Central memory CD8-positive, alpha-beta T cell (primary cell): ENCODE data around the gene CBX7.

Source experiments
- ATAC-seq: fragments of 150-1000 bp; cut with Tn5 transposase; replicated peaks from 2 replicates; pipeline ENCODE4 v1.10.0; 2022; ENCODE audit warnings: mild to moderate bottlenecking, moderate FRiP score, moderate number of reproducible peaks; ENCODE audit not compliant: poor library complexity, severe bottlenecking; ENCODE audit errors: extremely low read depth
- DNase-seq, 2 donors: peaks; one replicate each; pipeline ENCODE4 v3.0.0; 2021; ENCODE audit warnings: low spot score in 2 of 2
- H3K27ac Mint-ChIP-seq: one replicate; pipeline ENCODE4 v1.8.0; 2022; ENCODE audit warnings: low read depth, mild to moderate bottlenecking, moderate library complexity, mixed read lengths
- H3K27me3 Mint-ChIP-seq: one replicate; pipeline ENCODE4 v1.8.0; 2022; ENCODE audit warnings: mixed read lengths
- H3K36me3 Mint-ChIP-seq: one replicate; pipeline ENCODE4 v1.8.0; 2022; ENCODE audit warnings: mild to moderate bottlenecking, moderate library complexity, mixed read lengths; ENCODE audit not compliant: insufficient read depth
- H3K4me1 Mint-ChIP-seq: one replicate; pipeline ENCODE4 v1.8.0; 2022; ENCODE audit warnings: mixed read lengths
- H3K4me3 Mint-ChIP-seq: one replicate; pipeline ENCODE4 v1.8.0; 2022; ENCODE audit warnings: mild to moderate bottlenecking, moderate library complexity, mixed read lengths
- H3K9me3 Mint-ChIP-seq: one replicate; pipeline ENCODE4 v1.8.0; 2022; ENCODE audit warnings: mixed read lengths

CBX7 gene

DNA sequence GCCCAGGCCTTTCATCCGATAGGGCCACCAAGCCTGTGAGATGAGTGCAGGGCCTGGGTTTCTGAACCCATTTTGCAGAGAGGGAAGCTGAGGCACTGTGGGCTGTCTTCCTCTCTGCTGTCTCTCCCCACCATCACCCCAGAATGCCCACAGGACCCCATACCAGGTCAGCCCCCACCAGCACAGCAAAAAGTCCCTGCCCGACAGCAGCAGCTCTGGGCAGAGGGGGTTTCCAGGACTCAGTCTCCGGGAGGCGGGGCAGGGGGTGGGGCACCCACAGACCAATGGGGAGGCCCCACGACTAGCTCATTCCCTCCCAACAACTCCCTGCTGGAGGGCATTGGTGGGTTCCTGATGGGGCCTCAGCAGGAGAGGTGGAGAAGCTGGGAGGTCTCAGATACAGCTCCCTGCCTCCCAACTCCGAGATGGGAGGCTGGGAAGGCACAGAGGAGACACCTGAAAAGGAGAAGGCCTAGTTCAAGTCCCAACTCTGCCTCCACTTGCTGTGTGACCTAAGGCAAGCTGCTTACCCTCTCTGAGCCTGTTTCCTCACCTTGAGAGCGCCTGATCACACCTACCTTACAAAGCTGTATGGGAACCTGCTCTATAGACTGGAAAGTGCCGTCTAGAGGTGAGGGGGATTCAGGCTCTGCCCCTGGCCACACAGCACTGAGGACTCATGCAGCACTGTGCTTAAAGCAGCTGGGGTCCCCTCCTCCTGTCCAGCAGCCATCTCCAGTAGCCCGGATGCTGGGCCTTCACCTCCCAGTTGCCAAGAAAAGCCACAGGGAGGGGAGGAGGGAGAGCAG, 3.5 kb downstream of the CBX7 start:
- Mint-ChIP-seq H3K9me3 (no peaks in the 10 kb centered on the region), H3K27ac (peak overlapping the region; percentile 83), H3K36me3 (peaks cover 13% of the 10 kb centered on the region), H3K27me3 (peaks cover 8% of the 10 kb centered on the region), H3K4me3 (peak overlapping the region; percentile 95), H3K4me1 (peaks cover 60% of the 10 kb centered on the region)
- ATAC-seq: peak; percentile 15
- DNase-seq: peak in 1 of 2 donors; percentile 62

DNA sequence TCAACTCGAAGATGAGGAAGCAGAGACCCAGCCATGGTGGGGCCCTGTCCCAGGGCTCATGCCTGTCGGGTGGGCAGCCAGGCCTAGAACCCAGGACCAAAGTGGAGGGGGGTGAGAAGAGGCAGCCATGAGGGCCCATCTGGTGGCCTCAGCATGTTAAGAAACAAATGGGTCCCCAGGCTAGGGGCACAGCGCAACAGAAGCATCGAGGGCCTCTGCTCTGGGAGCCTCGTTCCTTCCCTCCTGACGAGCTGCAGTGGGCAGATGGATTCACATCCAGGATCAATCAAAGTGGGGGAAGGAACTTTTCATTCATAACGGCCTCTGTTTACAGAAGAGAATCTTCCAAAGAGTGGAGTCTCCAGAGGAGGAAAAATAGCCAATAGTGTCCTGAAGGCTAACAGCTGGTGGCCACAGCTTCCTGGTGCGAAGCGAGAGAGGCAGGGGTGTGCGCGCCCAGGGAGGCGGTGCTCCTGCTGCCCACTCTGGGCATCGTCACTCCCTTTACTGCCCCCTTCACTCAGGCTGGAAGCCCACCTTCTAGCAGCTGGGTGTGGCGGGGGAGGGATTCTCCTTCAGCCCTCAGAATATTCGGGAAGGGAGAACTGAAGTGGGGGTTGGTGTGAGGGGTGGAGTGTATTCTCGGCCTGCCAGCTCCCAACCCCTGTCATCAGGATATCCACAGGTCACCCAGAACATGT, 4.3 kb downstream of the CBX7 start:
- Mint-ChIP-seq H3K36me3 (peaks cover 13% of the 10 kb centered on the region), H3K9me3 (no peaks in the 10 kb centered on the region), H3K4me3 (peak overlapping the region; percentile 95), H3K27me3 (peaks cover under 1% of the 10 kb centered on the region), H3K27ac (peak overlapping the region; percentile 83), H3K4me1 (peaks cover 57% of the 10 kb centered on the region)
- DNase-seq (no peak), ATAC-seq (no peak)

DNA sequence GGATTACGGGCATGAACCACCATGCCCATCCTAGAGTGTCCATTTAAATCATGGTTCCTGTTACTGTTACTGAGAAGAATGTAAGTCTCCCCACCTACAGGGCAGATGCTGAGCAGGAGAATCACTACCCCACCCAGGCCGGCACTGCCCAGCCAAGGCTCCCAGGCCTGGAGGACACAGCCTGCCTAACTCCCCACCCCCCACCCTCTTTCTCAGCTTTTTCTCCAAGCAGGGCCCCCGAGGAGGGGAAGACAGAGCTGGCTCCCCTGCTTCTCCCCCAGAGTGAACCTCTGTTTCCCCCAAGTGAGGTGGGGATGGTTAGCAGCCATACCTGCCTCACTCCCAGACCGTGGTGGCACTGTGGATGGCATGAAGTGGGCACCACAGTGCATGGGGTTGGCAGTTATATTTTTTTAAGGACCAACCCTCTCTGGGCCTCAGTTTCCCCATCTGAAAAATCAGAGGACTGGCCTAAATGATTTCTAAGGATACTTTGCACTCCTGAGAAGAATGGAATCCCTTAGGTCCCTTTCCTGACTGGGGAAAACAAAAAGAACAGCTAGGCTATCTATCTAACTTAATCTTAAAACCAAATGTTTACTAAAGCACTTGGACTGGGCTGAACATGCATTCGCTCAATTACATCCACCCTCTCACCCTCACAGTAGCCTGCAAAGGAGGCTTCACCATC, 5.0 kb downstream of the CBX7 start:
- Mint-ChIP-seq H3K4me3 (no peak overlapping the region), H3K9me3 (no peaks in the 10 kb centered on the region), H3K4me1 (peaks cover 56% of the 10 kb centered on the region), H3K36me3 (peaks cover 14% of the 10 kb centered on the region), H3K27me3 (no peaks in the 10 kb centered on the region), H3K27ac (peak overlapping the region; percentile 83)
- no peak for DNase-seq
- ATAC-seq: no peak

DNA sequence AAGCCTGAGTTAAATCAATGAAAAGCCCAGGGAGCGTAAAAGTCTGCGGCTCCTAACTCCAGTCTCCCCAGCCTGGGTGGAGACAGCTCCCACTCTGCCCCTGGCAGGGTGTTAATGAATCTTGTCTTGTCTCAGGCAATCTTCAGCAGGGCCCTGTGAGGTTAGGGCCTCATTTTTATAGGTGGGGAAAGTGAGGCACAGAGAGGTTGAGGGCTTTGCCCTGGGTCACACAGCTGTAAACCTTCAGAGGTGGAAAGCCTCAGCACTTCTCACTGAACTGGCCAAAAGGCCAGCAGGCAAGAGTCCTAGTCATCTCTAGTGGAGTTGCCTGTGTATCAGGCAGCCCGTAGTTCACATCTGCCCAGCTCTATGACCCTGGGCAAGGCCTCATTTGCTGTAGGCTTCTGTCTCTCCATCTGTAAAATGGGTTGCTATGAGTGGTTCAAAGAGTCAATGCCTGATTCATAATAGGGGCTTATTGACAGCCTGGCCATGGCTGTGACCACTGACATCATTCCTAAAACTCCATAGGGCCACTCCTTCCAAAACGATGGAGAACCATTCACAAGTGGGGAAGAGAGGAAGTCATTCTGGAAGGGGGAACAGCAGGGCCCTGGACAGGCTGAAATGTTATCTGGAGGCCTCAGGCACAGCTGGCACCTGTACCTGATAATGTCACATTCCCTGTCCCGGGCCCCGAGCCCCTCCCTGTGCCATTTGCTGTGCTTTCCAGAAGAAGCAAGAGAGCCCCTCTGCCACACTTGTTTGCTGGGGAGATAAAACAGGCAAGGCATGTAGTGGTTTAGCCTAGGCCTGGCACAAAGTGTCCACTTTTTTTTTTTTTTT, 6.0 kb downstream of the CBX7 start:
- H3K27me3 Mint-ChIP-seq: no peaks in the 10 kb centered on the region
- no peaks in the 10 kb centered on the region for H3K9me3 Mint-ChIP-seq
- H3K4me3 Mint-ChIP-seq: peak overlapping the region; percentile 91
- H3K27ac Mint-ChIP-seq: peak overlapping the region; percentile 95
- peaks cover 15% of the 10 kb centered on the region for H3K36me3 Mint-ChIP-seq
- H3K4me1 Mint-ChIP-seq: peaks cover 55% of the 10 kb centered on the region
- ATAC-seq (no peak), DNase-seq (no peak)

DNA sequence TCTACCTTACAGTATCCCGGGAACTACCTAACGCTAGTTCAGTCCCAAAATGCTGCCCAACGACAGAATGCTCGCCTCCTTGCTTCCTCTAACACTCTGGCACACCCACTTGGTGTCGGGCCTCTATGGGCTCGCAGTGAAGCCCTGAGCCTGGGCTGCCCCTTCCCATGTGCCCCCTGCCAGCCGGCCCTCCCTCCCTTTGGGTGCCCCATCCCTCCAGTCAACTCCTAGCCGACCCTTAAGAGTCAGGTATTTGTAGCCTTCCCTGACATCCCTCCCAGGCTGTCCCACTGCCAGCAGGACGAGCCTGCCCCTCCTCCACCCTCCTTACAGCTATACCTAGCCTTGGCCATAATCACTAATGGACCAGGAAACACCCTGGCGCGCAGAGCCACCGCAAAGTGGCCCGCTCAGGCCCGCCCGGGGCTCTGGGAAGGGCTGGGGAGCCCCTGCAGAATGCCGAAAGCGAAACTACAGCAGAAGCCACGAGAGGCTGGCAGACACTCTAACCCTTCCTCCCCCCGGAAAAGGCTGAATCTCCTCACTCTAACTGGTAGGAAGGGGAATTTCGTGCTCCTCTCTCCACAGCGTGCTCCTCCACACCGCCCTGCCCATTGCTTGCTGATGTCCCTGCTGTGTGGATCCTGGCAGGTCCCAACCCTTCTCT, 8.2 kb downstream of the CBX7 start:
- H3K27ac Mint-ChIP-seq: peak overlapping the region; percentile 94
- H3K36me3 Mint-ChIP-seq: peaks cover 15% of the 10 kb centered on the region
- H3K9me3 Mint-ChIP-seq: no peaks in the 10 kb centered on the region
- ATAC-seq (peak; percentile 50), DNase-seq (peak; percentile 27 to 49)
- no peaks in the 10 kb centered on the region for H3K27me3 Mint-ChIP-seq
- peak overlapping the region; percentile 91 for H3K4me3 Mint-ChIP-seq
- peaks cover 33% of the 10 kb centered on the region for H3K4me1 Mint-ChIP-seq

DNA sequence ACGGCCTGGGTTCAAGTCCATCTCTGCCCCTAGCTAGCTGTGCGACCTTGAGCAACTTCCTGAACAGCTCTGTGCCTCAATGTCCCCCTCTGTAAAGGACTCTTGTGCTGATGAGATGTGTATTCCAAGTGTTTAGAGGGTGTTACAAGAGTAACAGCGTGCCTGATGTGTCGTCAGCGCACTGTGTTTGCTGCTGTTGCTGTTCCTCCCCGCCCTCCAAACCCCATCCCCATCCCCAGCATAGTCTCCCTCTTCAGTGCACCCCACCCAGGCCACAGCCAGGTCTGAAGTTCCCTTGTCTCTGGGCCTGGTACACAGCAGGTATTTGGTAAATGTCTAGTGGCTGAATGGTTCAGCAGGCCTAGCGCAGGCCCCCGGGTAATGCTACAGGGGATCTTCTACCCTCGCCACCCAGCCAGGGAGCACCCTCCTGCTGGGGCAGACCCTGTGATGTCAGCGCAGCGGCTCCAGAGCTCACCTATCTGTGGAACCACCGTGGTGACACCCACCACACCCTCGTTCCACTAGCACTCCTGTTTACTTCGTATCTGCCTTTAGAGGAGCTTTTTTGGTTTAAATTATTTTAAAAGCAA, 10.3 kb downstream of the CBX7 start:
- H3K27me3 Mint-ChIP-seq: no peaks in the 10 kb centered on the region
- H3K4me1 Mint-ChIP-seq: peaks cover 24% of the 10 kb centered on the region
- no peak overlapping the region for H3K4me3 Mint-ChIP-seq
- DNase-seq: no peak
- peaks cover 15% of the 10 kb centered on the region for H3K36me3 Mint-ChIP-seq
- no peak overlapping the region for H3K27ac Mint-ChIP-seq
- ATAC-seq: no peak
- no peaks in the 10 kb centered on the region for H3K9me3 Mint-ChIP-seq

DNA sequence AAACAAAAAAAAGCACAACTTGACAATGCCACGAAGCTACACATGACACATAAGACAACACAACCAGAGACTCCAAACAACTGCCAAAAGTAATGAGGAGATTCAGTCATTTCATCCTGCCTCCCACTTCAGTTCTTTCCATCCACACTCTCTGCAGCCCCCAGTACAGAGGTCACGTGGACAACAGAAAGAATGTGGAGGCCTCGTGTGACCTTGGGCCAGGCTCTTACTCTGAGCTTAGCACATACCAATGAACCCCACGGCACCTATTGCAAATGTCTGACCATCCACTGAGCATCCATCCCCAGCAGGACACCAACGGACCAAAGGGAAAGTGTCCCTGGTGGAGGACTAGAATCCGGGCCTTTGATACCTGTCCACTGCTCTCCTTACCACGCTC, 12.5 kb downstream of the CBX7 start:
- Mint-ChIP-seq H3K4me3 (no peak overlapping the region), H3K9me3 (no peaks in the 10 kb centered on the region), H3K27me3 (no peaks in the 10 kb centered on the region), H3K36me3 (peaks cover 14% of the 10 kb centered on the region), H3K27ac (no peak overlapping the region), H3K4me1 (peaks cover 13% of the 10 kb centered on the region)
- ATAC-seq (no peak), DNase-seq (no peak)

DNA sequence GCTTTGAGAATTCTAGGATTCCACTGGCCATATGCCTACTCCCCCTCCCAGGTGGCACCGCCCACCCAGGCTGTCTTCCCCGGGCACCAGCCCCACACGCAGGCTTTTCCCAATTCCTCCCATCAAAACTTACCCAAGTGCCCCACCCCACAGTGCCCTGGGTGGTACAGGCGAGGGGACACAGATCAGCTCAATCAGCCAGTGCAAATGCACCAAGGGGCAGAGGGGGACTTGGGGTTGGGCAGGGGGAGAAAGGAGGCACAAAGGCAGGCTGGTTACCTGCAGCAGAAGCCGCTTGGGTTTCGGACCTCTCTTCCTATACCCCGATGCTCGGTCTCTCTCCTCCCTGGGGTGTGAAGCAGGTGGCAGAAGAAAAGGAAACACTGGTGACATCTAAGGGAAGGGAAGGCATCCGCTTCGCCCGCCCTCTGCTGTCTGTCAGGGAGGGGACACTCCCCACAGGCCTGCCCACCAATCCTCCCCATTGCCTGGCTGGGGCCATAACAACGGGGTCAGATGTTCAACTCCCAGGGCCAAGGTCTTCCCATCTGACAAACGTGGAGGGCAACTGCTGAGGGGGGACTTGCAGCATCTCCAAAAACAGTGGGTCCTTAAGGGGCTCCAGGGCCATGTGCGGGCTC, 14.0 kb downstream of the CBX7 start:
- no peak overlapping the region for H3K27ac Mint-ChIP-seq
- no peak overlapping the region for H3K4me3 Mint-ChIP-seq
- no peak for DNase-seq
- H3K4me1 Mint-ChIP-seq: peaks cover under 1% of the 10 kb centered on the region
- no peaks in the 10 kb centered on the region for H3K27me3 Mint-ChIP-seq
- no peaks in the 10 kb centered on the region for H3K9me3 Mint-ChIP-seq
- H3K36me3 Mint-ChIP-seq: peaks cover 8% of the 10 kb centered on the region
- ATAC-seq: no peak

DNA sequence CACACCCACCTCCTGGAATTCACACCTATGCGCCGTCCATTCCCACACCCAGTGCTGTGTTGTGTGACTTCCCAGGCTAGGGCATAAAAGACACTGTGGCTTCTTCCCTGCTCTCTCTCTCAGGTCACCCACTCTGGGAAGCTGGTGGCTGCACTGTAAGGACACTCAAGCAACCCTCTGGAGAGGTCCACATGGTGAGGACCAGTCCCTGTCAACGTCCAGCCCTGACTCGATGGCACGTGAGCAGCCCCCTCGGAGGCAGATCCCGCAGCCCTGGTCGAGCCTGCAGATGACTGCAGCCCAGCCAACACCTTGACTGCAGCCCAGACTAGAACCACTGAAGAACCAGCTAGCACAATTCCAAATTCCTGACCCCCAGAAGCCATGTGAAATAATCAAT, 16.2 kb downstream of the CBX7 start:
- Mint-ChIP-seq H3K4me3 (no peak overlapping the region), H3K27ac (no peak overlapping the region), H3K36me3 (peaks cover 12% of the 10 kb centered on the region), H3K9me3 (no peaks in the 10 kb centered on the region), H3K27me3 (no peaks in the 10 kb centered on the region), H3K4me1 (peaks cover 5% of the 10 kb centered on the region)
- no peak for ATAC-seq
- DNase-seq: no peak

DNA sequence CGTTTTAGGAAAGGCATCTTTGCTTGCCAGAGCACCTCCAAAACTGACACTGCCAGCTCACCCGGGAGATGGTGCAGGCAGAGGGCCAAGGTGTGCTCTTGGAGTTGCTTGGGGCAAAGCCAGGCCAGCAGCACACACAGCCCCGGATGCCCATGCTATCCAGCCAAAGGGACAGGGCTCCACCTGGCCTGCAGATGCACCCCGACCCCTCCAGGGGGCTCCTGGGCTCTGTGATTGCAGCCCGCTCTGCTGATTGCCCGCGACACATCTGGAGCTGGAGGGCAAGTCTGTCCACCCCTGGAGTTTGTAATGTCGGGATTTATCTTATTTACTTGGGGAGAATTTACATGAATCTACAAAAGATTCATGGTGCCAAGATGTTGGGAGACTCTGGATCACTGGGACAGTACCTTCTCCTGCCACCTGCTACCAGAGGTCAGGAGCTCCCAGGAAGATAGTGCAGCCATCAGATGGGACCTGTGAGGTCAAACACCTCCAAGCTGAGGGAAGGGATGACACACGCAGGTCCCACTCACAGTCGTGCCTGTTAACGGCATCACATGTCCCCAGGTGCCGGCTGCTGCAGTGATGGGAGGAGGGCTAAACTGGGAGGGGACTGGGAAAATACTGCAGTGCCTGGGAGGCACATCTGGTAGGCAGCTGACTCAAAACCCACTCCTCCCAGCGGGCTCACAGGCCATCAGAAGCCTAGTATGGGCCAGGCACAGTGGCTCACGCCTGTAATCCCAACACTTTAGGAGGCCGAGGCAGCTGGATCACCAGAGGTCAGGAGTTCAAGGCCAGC, 17.2 kb downstream of the CBX7 start:
- Mint-ChIP-seq H3K4me3 (no peak overlapping the region), H3K27me3 (no peaks in the 10 kb centered on the region), H3K4me1 (peaks cover 5% of the 10 kb centered on the region), H3K27ac (no peak overlapping the region), H3K36me3 (peaks cover 16% of the 10 kb centered on the region), H3K9me3 (no peaks in the 10 kb centered on the region)
- ATAC-seq: peak; percentile 43
- DNase-seq: no peak
